H1 (cell line): ENCODE measurements around the gene SLAMF1. TPM values are rescaled to one million over a fixed set of nuclear protein-coding genes. Genes with fewer than 3 reads are reported as not detected.

Experiments used
- CTCF ChIA-PET: fragments of 300-600 bp; sonication (Branson Sonifier 250); formaldehyde crosslinking; loops from one replicate; lab custom pipeline; 2021; ENCODE audit not compliant: partially characterized antibody; lab: Charles Lee
- POLR2A ChIA-PET: fragments of 300-600 bp; sonication (Branson Sonifier 250); formaldehyde crosslinking; loops from one replicate; lab custom pipeline; 2021; ENCODE audit warnings: inconsistent platforms; ENCODE audit not compliant: partially characterized antibody; lab: Charles Lee
- DNase-seq, 2 experiments: peaks; one replicate each; pipeline versions ENCODE4 v3.0.0 to v3.0.0-alpha.2; 2010 to 2022; ENCODE audit warnings: low spot score in 2 of 2, low read depth in 1 of 2, mixed read lengths in 1 of 2
- FAIRE-seq: peaks from 2 replicates; lab custom pipeline; 2011; peaks lifted over from hg19 to GRCh38; lab: Jason Lieb, UNC
- H2AFZ ChIP-seq: 2 replicates; pipeline ENCODE4 v1.8.1; 2012; ENCODE audit warnings: low read length, inconsistent platforms
- H2AK5ac ChIP-seq: 2 replicates; pipeline ENCODE4 v1.6.1; 2013; ENCODE audit warnings: low read depth, low read length
- H2BK120ac ChIP-seq: replicated peaks from 2 replicates; pipeline ENCODE3; 2013; ENCODE audit warnings: low read depth, low read length, inconsistent platforms
- H2BK12ac ChIP-seq: 2 replicates; pipeline ENCODE4 v1.6.1; 2013; ENCODE audit warnings: low read depth, low read length
- H2BK15ac ChIP-seq: 2 replicates; pipeline ENCODE4 v1.6.1; 2013; ENCODE audit warnings: low read length
- H2BK20ac ChIP-seq: 2 replicates; pipeline ENCODE4 v1.6.1; 2013; ENCODE audit warnings: low read length
- H2BK5ac ChIP-seq: 2 replicates; pipeline ENCODE4 v1.6.1; 2013; ENCODE audit warnings: low read depth, low read length
- H3K14ac ChIP-seq: 2 replicates; pipeline ENCODE4 v1.6.1; 2013; ENCODE audit warnings: inconsistent platforms; ENCODE audit not compliant: insufficient read length
- H3K18ac ChIP-seq: 2 replicates; pipeline ENCODE4 v1.6.1; 2013; ENCODE audit warnings: low read length; ENCODE audit errors: extremely low read depth
- H3K23ac ChIP-seq: 2 replicates; pipeline ENCODE4 v1.6.1; 2013; ENCODE audit warnings: inconsistent platforms; ENCODE audit not compliant: insufficient read length
- H3K23me2 ChIP-seq: 2 replicates; pipeline ENCODE4 v1.6.1; 2013; ENCODE audit warnings: low read depth, low read length
- H3K27ac ChIP-seq: 2 replicates; pipeline ENCODE4 v1.6.1; 2011; ENCODE audit warnings: low read depth, low read length, inconsistent platforms
- H3K27me3 ChIP-seq, 4 experiments: replicated peaks in 1 of 4; 1 replicate in 1 of 4; 2 replicates in 3 of 4; pipeline versions ENCODE4 v1.6.1 to v1.8.1; 2011 to 2013; ENCODE audit warnings: low read length in 3 of 4, mild to moderate bottlenecking in 3 of 4, inconsistent platforms in 2 of 4, mixed read lengths in 2 of 4, moderate library complexity in 1 of 4; ENCODE audit not compliant: control insufficient read depth in 3 of 4, insufficient read depth in 3 of 4; ENCODE audit errors: extremely low read depth in 1 of 4
- H3K36me3 ChIP-seq, 4 experiments: 2 replicates each; pipeline versions ENCODE4 v1.6.1 to v1.8.1; 2011 to 2013; ENCODE audit warnings: mild to moderate bottlenecking in 4 of 4, low read length in 3 of 4, moderate library complexity in 2 of 4, control low read depth in 1 of 4, inconsistent platforms in 1 of 4; ENCODE audit not compliant: insufficient read depth in 4 of 4, control insufficient read depth in 2 of 4
- H3K4ac ChIP-seq: replicated peaks from 2 replicates; pipeline ENCODE3; 2013; ENCODE audit warnings: low read length, low read depth, mixed read lengths, inconsistent platforms; ENCODE audit not compliant: insufficient read length
- H3K4me1 ChIP-seq, 4 experiments: replicated peaks in 1 of 4; 1 replicate in 1 of 4; 2 replicates in 3 of 4; pipeline versions ENCODE4 v1.6.1 to v1.8.1; 2011 to 2013; ENCODE audit warnings: low read length in 3 of 4, inconsistent platforms in 2 of 4, mixed read lengths in 1 of 4; ENCODE audit not compliant: insufficient read depth in 4 of 4, control insufficient read depth in 3 of 4
- H3K4me2 ChIP-seq, 2 experiments: 2 replicates each; pipeline versions ENCODE4 v1.6.1 to v1.8.1; 2011 to 2013; ENCODE audit warnings: low read depth in 2 of 2, low read length in 2 of 2, control low read depth in 1 of 2, inconsistent platforms in 1 of 2, mild to moderate bottlenecking in 1 of 2; ENCODE audit not compliant: insufficient read depth in 1 of 2
- H3K4me3 ChIP-seq, 4 experiments: fragments of 200-600, 300-600 bp in 1 of 4; sonication (generic), shearing (Covaris generic), sonication (Bioruptor Twin) in 1 of 4; 2 replicates each; pipeline versions ENCODE4 v1.5.1 to v1.8.1; 2011 to 2016; ENCODE audit warnings: low read length in 4 of 4, low read depth in 3 of 4, control low read depth in 2 of 4, inconsistent platforms in 2 of 4, mild to moderate bottlenecking in 2 of 4, mixed read lengths in 1 of 4, moderate library complexity in 1 of 4; ENCODE audit not compliant: insufficient read depth in 2 of 4; ENCODE audit errors: extremely low read depth in 1 of 4
- H3K56ac ChIP-seq: replicated peaks from 2 replicates; pipeline ENCODE3; 2013; ENCODE audit warnings: low read depth, mild to moderate bottlenecking, mixed read lengths, low read length, inconsistent platforms; ENCODE audit not compliant: insufficient read length
- H3K79me1 ChIP-seq: 2 replicates; pipeline ENCODE4 v1.6.1; 2013; ENCODE audit warnings: low read depth, low read length, control low read depth
- H3K79me2 ChIP-seq, 2 experiments: 2 replicates each; pipeline versions ENCODE4 v1.6.1 to v1.8.1; 2012 to 2013; ENCODE audit warnings: low read length in 2 of 2, mild to moderate bottlenecking in 2 of 2, inconsistent platforms in 1 of 2; ENCODE audit not compliant: insufficient read depth in 2 of 2, control insufficient read depth in 1 of 2
- H3K9ac ChIP-seq, 4 experiments: replicated peaks in 1 of 4; 1 replicate in 1 of 4; 2 replicates in 3 of 4; pipeline versions ENCODE4 v1.6.1 to v1.8.1; 2011 to 2013; ENCODE audit warnings: low read depth in 3 of 4, low read length in 3 of 4, control low read depth in 2 of 4, mild to moderate bottlenecking in 2 of 4, moderate library complexity in 2 of 4, inconsistent platforms in 1 of 4; ENCODE audit errors: extremely low read depth in 1 of 4
- H3K9me3 ChIP-seq, 2 experiments: 2 replicates each; pipeline versions ENCODE4 v1.6.1 to v1.8.1; 2012 to 2013; ENCODE audit warnings: mild to moderate bottlenecking in 2 of 2, moderate library complexity in 2 of 2, control low read depth in 1 of 2, inconsistent platforms in 1 of 2, low read depth in 1 of 2, low read length in 1 of 2, mixed read lengths in 1 of 2; ENCODE audit not compliant: insufficient read depth in 2 of 2
- H4K20me1 ChIP-seq, 2 experiments: replicated peaks in 1 of 2; 2 replicates each; pipeline versions ENCODE3 to v1.8.1; 2011 to 2013; ENCODE audit warnings: inconsistent platforms in 2 of 2, low read length in 2 of 2, mild to moderate bottlenecking in 1 of 2; ENCODE audit not compliant: insufficient read depth in 2 of 2, control insufficient read depth in 1 of 2
- H4K5ac ChIP-seq: 2 replicates; pipeline ENCODE4 v1.6.1; 2013; ENCODE audit warnings: low read length, low read depth, mixed read lengths, inconsistent platforms; ENCODE audit not compliant: insufficient read length
- H4K8ac ChIP-seq: 2 replicates; pipeline ENCODE4 v1.8.0; 2013; ENCODE audit warnings: mild to moderate bottlenecking, moderate library complexity, low read length, inconsistent platforms; ENCODE audit not compliant: insufficient read depth; ENCODE audit errors: extremely low read depth
- H4K91ac ChIP-seq: replicated peaks from 2 replicates; pipeline ENCODE3; 2013; ENCODE audit warnings: low read length, mixed read lengths, inconsistent platforms; ENCODE audit not compliant: insufficient read length
- KDM1A ChIP-seq: fragments of 200-600, 300-600 bp; sonication (generic); IDR thresholded peaks from 2 replicates; pipeline ENCODE4 v1.7.1; 2016; ENCODE audit warnings: mild to moderate bottlenecking, low read length, borderline replicate concordance
- KDM5A ChIP-seq: fragments of 200-600 bp; IDR thresholded peaks from 2 replicates; pipeline ENCODE4 v1.7.1; 2012; ENCODE audit warnings: mild to moderate bottlenecking, low read length, inconsistent platforms, mixed read lengths
- NANOG ChIP-seq: IDR thresholded peaks from 2 replicates; pipeline ENCODE4 v1.6.1; 2011; ENCODE audit warnings: low read length, low read depth, mild to moderate bottlenecking, inconsistent platforms; ENCODE audit not compliant: insufficient read depth, poor library complexity, severe bottlenecking
- RAD21 ChIP-seq, 2 experiments: IDR thresholded peaks in 1 of 2; conservative IDR thresholded peaks in 1 of 2; 2 replicates each; pipeline ENCODE4 v1.6.1; 2011; ENCODE audit warnings: low read depth in 2 of 2, low read length in 2 of 2, improper control_type of control experiment in 1 of 2, inconsistent platforms in 1 of 2, mild to moderate bottlenecking in 1 of 2, moderate library complexity in 1 of 2
- WGBS, 2 experiments: shearing (Covaris generic) in 1 of 2; methylation state at CpG; one replicate each; pipeline versions ENCODE4 v1.1.6 to v1.1.7; 2013 to 2015; ENCODE audit warnings: low lambda C conversion rate in 2 of 2, mixed read lengths in 2 of 2, inconsistent platforms in 1 of 2, low coverage in 1 of 2, missing lambda C conversion rate in 1 of 2; ENCODE audit not compliant: insufficient replicate concordance in 2 of 2, insufficient coverage in 1 of 2, insufficient read length in 1 of 2; ENCODE audit errors: extremely low coverage in 1 of 2, missing lambda C conversion rate in 1 of 2; 5-methylcytosine and 5-hydroxymethylcytosine counted together
- polyA plus RNA-seq, 7 experiments: library from polyadenylated mRNA; depleted of rRNA in 3 of 7; stranded (reverse) in 5 of 7; unstranded in 2 of 7; fragments of >200 nt in 5 of 7; fragments of 200-250 nt in 2 of 7; gene quantifications; 1 replicate in 5 of 7; 2 replicates in 1 of 7; 4 replicates in 1 of 7; pipeline versions ENCODE4 v1.2.1 to v1.2.3, GENCODE V29; 2011 to 2013; ENCODE audit warnings: missing spikeins in 2 of 7, mixed read lengths in 2 of 7
- total RNA-seq: library from RNA; stranded (reverse); fragmentation: NEBNext Ultra II Directional; extraction: Animal tissue kit (Norgen Biotek cat#: 25700); gene quantifications from 2 replicates; pipeline ENCODE4 v1.2.1, GENCODE V29; 2021

The SLAMF1 gene
- total and polyA plus RNA-seq, 2 of the 8 experiments (the other 6 are each of a cell fraction or from before 2014, with no cell fraction given): not detected

- no peak overlapping the region for H2BK15ac ChIP-seq
- 89% methylated on average over 9 of the region's 9 CpGs; no CpG with 5 or more reads in 1 of the 2 experiments for WGBS, 2 experiments
- H3K56ac ChIP-seq: no peak overlapping the region
- peak overlapping the region; percentile 64 for H2BK12ac ChIP-seq
- no peaks in the 10 kb centered on the region for H3K79me1 ChIP-seq
- peaks cover 3 to 17% (median 12%) of the 10 kb centered on the region in 4 experiments; a peak in 4 of 7 replicates for H3K4me1 ChIP-seq
- peak overlapping the region; percentile 97 for H4K91ac ChIP-seq
- no peak overlapping the region for H3K9ac ChIP-seq
- POLR2A ChIA-PET: interaction anchor here (0.9 to 1.3 kb wide), 2 partner anchors 19 to 22 kb away, joined by 3 to 4 read pairs; no protein-coding TSS in a partner anchor
- H3K4me2 ChIP-seq: peak overlapping the region in 1 of 2 experiments; percentile 53; a peak in 2 of 4 replicates
- no peak for DNase-seq
- no peaks in the 10 kb centered on the region for H3K9me3 ChIP-seq
- H3K4ac ChIP-seq: peak overlapping the region; percentile 92
- no peaks in the 10 kb centered on the region for H4K20me1 ChIP-seq
- no peaks in the 10 kb centered on the region for H3K23me2 ChIP-seq
- peak overlapping the region; percentile 84; the same call in 1 of the 2 replicates for H2BK20ac ChIP-seq
- H2AFZ ChIP-seq: no peak overlapping the region
- FAIRE-seq: no peak
- peak overlapping the region; percentile 94; the same call in 1 of the 2 replicates for H2AK5ac ChIP-seq
- H3K23ac ChIP-seq: no peak overlapping the region
- CTCF ChIA-PET: interaction anchor here (0.6 to 1.2 kb wide), 3 partner anchors 21 to 35 kb away, joined by 3 read pairs; no protein-coding TSS in a partner anchor
- peak overlapping the region; percentile 95 for H2BK120ac ChIP-seq
- H3K4me3 ChIP-seq: no peak overlapping the region
- no peaks in the 10 kb centered on the region; a peak in 1 of 7 replicates for H3K27me3 ChIP-seq
- no peak overlapping the region for H3K27ac ChIP-seq
- H3K79me2 ChIP-seq: no peaks in the 10 kb centered on the region
- no peak overlapping the region for H4K8ac ChIP-seq
- peak overlapping the region; percentile 32 for H4K5ac ChIP-seq
- H3K14ac ChIP-seq: no peak overlapping the region
- peak overlapping the region; percentile 63 for H3K18ac ChIP-seq
- no peaks in the 10 kb centered on the region for H3K36me3 ChIP-seq
- peak overlapping the region; percentile 74; the same call in 1 of the 2 replicates for H2BK5ac ChIP-seq
- TF ChIP-seq RAD21 (IDR thresholded peaks at IDR 0.05 in 1 of 2, conservative IDR thresholded peaks at IDR 0.05 in 1 of 2; ENCODE audit: low read depth in 2 of 2, low read length in 2 of 2): no peak
- no peak for TF ChIP-seq KDM5A
- TF ChIP-seq KDM1A: no peak
- TF ChIP-seq NANOG: no peak
Observed at GRCh38 chr1:160652924-160653619, 6.2 kb upstream of the SLAMF1 start.
